GM21528 (cell line): ENCODE data around the gene HAP1.
A peak's percentile ranks its signal among the peaks of the same experiment; 100 is the strongest.
"Not testable (repeated sequence)": the region's sequence is repeated elsewhere in the genome, so short reads cannot be mapped to it uniquely, and the experiment has no call there.

Experiments
- ATAC-seq: cut with Tn5 transposase; IDR thresholded peaks from one replicate; pipeline ENCODE4 v1.9.1; 2021; ENCODE audit warnings: mild to moderate bottlenecking, moderate library complexity; ENCODE audit not compliant: unreplicated experiment, low FRiP score

HAP1 gene

GRCh38 chr17:41692722-41693521, 41.5 kb downstream of the HAP1 start:
- ATAC-seq: no peak

- ATAC-seq: no peak
Observed at GRCh38 chr17:41691031-41691777, 43.2 kb downstream of the HAP1 start.

GRCh38 chr17:41690497-41690896, 43.9 kb downstream of the HAP1 start:
- ATAC-seq: no peak

GRCh38 chr17:41689497-41690299, 44.7 kb downstream of the HAP1 start:
- ATAC-seq: no peak

- ATAC-seq: peak; percentile 75
Observed at GRCh38 chr17:41688641-41689496, 45.6 kb downstream of the HAP1 start, which contains the start of gene EIF1. Gene EIF1 (plus strand): TSS chr17:41688885. CDS start chr17:41689039, 154 bp downstream.

GRCh38 chr17:41687828-41688640, 46.4 kb downstream of the HAP1 start:
- ATAC-seq: peak; percentile 10

GRCh38 chr17:41686281-41686680, 48.2 kb downstream of the HAP1 start:
- ATAC-seq: no peak

GRCh38 chr17:41685753-41686152, 48.7 kb downstream of the HAP1 start:
- not testable (repeated sequence) for ATAC-seq

GRCh38 chr17:41684035-41684434, 50.4 kb downstream of the HAP1 start:
- ATAC-seq: no peak

GRCh38 chr17:41683441-41684007, 50.9 kb downstream of the HAP1 start:
- no peak for ATAC-seq

GRCh38 chr17:41682631-41683030, 51.8 kb downstream of the HAP1 start:
- ATAC-seq: no peak

GRCh38 chr17:41681776-41682175, 52.7 kb downstream of the HAP1 start:
- ATAC-seq: no peak

GRCh38 chr17:41680426-41681040, 53.9 kb downstream of the HAP1 start:
- no peak for ATAC-seq

GRCh38 chr17:41679740-41680425, 54.6 kb downstream of the HAP1 start:
- ATAC-seq: no peak

GRCh38 chr17:41678907-41679739, 55.3 kb downstream of the HAP1 start:
- peak; percentile 49 for ATAC-seq

- ATAC-seq: no peak
Observed at GRCh38 chr17:41678411-41678906, 56.0 kb downstream of the HAP1 start.

GRCh38 chr17:41676058-41676419, 58.4 kb downstream of the HAP1 start:
- no peak for ATAC-seq
